ENCODE results near the gene IL10RB.

- TF ChIP-seq POLR2AphosphoS5 (IDR thresholded peaks at IDR 0.05) = no peak
- TF ChIP-seq CTCF (IDR thresholded peaks at IDR 0.05) = no peak
These were observed 1.1 kb downstream of the IL10RB start for GRCh38 chr21:33267250-33267649.
